Stimulated activated naive CD8-positive, alpha-beta T cell treated with anti-CD3 and anti-CD28 coated beads, Interleukin-15, amount 100 ng/mL, for 72 hours (primary cell): ENCODE measurements around the gene ZNRD2.
"Not testable (repeated sequence)": the region's sequence is repeated elsewhere in the genome, so short reads cannot be mapped to it uniquely, and the experiment has no call there.

ENCODE experiments used
- ATAC-seq: fragments of 150-1000 bp; cut with Tn5 transposase; 2 replicates; pipeline ENCODE4 v1.10.0; 2021; ENCODE audit warnings: mild to moderate bottlenecking, moderate library complexity
- DNase-seq, 2 donors: peaks; one replicate each; pipeline ENCODE4 v3.0.0; 2021 to 2022
- H3K27ac Mint-ChIP-seq, 2 donors: one replicate each; pipeline ENCODE4 v1.8.0; 2022; ENCODE audit warnings: mild to moderate bottlenecking in 2 of 2, mixed read lengths in 2 of 2, moderate library complexity in 2 of 2
- H3K27me3 Mint-ChIP-seq: one replicate; pipeline ENCODE4 v1.8.0; 2022; ENCODE audit warnings: mixed read lengths
- H3K4me1 Mint-ChIP-seq: one replicate; pipeline ENCODE4 v1.8.0; 2022; ENCODE audit warnings: mild to moderate bottlenecking, mixed read lengths
- H3K4me3 Mint-ChIP-seq, 2 donors: one replicate each; pipeline ENCODE4 v1.8.0; 2022; ENCODE audit warnings: mild to moderate bottlenecking in 2 of 2, mixed read lengths in 2 of 2, moderate library complexity in 1 of 2
- H3K9me3 Mint-ChIP-seq, 2 donors: one replicate each; pipeline ENCODE4 v1.8.0; 2022; ENCODE audit warnings: mixed read lengths in 2 of 2

Gene ZNRD2

DNA sequence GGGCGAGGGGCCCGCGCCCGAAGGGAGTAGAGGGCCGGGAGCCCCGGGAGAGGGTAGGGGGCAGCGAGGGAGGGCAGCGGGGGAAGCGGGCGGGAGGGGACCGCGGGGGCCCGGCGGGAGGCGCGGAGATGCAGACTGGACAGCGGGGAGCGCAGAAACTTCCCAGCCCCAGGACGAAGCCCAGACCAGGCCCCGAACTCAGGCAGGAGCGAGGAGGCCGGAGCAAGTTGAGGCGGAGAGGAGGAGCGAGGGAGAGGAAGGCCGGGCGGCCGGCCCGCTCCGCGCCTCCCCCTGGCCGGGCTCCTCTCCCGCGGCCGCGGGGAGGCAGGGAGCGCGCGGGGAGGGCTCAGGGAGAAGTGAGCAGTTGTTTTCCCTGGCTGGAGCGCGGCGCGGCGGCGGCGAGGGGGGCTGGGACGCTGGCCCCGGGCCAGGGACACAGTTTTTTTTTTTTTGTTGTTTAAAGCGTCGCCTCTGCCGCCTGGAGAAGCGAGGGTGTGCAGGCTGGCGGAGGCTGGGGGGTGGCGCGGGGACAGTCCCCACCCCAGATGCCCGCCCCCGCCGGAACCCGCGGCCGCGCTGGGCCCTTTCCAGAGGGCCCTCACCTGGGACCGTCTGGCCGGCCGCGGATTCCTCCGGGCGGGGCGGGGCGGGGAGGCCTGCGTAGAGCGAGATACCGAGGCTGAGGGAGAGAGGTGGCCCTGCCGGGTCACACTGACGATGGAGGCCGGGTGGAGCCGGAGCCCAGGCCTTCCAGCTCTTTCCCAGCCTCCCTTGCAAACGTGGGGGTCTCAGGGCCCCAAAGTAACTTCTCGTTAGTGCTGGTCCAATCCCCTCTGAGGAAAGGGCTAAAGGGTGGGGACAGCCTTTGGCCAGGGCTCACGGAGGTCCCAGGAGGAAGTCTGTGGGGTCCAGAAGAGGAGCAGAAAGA is 12.0 kb upstream of the ZNRD2 start, which contains the start of gene LTBP3:
Gene LTBP3, minus strand, starts transcription at position 358 of the 928 bp plus-strand sequence. CDS start 400 bp downstream, outside the sequence.
- DNase-seq (peak in 1 of 2 donors; percentile 49), ATAC-seq (peak; percentile 66)
- Mint-ChIP-seq H3K4me3 (peak within 1 kb of the TSS; percentile 90 to 91), H3K4me1 (peaks cover 78% of the 10 kb centered on the region), H3K27me3 (no peaks in the 10 kb centered on the region), H3K9me3 (no peaks in the 10 kb centered on the region), H3K27ac (peak within 1 kb of the TSS; percentile 94 to 96)

DNA sequence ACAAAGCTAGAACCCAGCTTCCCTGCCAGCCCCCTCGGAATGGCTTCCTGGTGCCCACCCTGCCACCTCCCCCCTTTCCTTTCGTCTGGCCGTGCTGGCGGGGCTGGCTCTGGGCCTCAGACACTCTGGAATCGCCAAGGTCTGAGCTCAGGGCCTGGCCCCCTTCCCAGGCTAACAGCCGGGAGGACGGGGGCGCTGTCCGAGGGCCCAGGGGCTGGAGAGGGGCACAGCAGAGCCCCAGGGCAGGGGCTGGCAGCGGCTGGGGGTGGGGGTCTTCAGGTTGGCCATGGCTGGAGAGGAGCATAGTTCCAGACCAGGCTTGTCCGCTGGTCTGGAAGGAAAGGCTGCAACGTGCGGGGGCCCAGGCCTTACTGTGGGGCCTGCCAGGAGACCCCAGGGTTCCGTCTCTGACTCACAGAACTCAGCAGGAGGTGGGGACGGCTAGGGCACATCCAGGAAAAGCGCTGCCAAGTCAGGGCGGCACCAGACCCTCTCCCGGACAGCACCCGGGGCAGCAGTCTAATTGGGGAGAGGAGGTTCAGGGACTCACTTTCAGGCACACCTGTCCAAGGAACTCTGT is 11.3 kb upstream of the ZNRD2 start:
- no peak for ATAC-seq
- peaks cover 74% of the 10 kb centered on the region for H3K4me1 Mint-ChIP-seq
- H3K27me3 Mint-ChIP-seq, result no peaks in the 10 kb centered on the region
- DNase-seq, result no peak
- no peak overlapping the region for H3K27ac Mint-ChIP-seq
- peak overlapping the region; percentile 81 to 90 for H3K4me3 Mint-ChIP-seq
- no peaks in the 10 kb centered on the region for H3K9me3 Mint-ChIP-seq

DNA sequence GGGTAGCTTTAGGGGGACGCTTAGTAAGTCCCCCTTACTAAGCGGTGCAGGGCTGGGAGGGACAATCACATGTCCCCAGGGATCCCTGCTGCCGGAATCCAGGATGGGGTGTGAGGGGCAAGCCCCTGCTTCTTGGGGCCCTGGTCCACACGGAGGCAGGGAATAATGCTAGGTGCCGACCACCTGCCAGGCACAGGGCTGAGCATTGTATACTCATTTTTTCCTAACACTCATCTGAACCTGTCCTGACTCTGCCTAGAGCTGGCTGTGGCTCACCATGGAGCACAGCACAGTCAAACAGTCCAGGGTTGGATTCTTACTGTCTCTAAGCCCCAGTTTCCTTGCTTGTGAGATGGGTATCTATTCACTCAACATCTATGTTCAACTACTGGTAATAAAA is 10.7 kb upstream of the ZNRD2 start:
- no peak for DNase-seq
- H3K4me1 Mint-ChIP-seq, result peaks cover 73% of the 10 kb centered on the region
- H3K27ac Mint-ChIP-seq, result no peak overlapping the region
- peak overlapping the region; percentile 81 to 90 for H3K4me3 Mint-ChIP-seq
- H3K27me3 Mint-ChIP-seq, result no peaks in the 10 kb centered on the region
- ATAC-seq, result peak; percentile 44
- no peaks in the 10 kb centered on the region for H3K9me3 Mint-ChIP-seq

DNA sequence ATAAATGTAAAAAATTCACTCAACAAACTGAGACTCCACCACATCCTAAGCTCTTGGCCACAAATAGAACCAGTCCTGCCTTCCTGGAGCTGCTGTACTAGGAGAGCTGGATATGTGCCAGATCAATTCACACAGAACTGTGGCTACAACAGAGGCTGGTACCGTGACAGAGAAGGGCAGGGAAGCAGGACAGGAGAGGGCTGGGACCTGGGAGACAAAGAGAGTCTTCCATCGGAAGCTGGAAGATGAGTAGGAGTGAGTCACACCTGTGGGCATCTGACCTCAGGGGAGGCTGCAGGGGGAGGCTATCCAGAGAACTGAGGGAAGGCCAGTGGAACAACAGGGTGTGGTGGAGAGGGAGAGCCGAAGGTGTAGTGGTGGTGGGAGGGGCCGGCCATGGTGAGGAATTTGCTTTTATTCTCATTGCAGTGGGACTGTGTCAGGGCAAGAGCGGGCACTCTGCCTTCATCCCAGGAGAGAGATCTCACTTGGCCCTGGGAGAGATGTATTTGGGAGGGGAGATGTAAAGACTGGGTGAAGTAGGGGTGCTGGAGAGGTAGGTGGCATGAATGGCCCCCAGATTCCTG is 10.2 kb upstream of the ZNRD2 start:
- ATAC-seq, result no peak
- no peak for DNase-seq
- no peaks in the 10 kb centered on the region for H3K27me3 Mint-ChIP-seq
- H3K27ac Mint-ChIP-seq, result peak overlapping the region in 1 of 2 donors; percentile 19
- no peak overlapping the region for H3K4me3 Mint-ChIP-seq
- peaks cover 73% of the 10 kb centered on the region for H3K4me1 Mint-ChIP-seq
- no peaks in the 10 kb centered on the region for H3K9me3 Mint-ChIP-seq

DNA sequence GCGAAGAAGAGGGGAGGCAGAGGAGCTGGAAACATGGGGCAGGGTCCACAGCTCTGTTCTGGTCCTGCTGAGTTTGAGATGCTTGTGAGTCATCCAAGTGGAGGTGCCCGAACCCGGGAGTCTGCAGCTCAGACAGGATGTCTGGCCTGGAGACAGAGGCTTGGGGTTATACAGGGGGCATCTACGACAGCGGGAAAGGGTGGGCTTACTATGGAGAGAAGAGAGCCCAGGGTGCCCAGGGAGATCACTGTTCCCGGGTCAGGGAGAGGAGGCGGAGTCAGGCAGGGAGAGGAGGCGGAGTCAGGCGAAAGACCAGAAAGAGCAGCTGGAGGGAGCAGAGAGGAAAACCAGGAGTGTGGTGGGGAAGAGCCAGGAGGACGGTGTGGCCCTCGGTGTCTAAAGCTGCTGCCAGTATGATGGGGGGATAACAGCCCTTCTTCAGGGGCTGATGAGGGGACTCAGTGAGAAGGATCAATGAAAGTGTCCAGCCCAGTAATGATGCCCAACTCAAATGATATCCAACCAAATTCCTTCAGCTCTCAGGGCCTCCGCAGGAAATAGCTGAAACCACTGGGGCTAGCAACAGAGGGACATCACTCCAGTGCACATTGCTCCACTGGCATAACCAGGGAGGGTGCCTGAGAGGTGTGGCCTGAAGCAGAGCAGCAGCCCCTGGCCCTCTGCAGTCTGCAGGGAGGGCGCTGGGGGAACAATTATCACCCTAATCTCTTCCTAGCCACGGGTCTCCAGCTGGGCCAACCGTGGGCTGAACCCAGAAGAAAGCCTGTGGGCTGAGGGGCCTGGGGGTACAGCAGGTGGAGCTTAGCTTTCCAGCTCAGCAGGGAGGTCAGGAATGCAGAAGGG is 9.5 kb upstream of the ZNRD2 start:
- Mint-ChIP-seq H3K4me1 (peaks cover 73% of the 10 kb centered on the region), H3K4me3 (no peak overlapping the region), H3K9me3 (no peaks in the 10 kb centered on the region), H3K27ac (peak overlapping the region in 1 of 2 donors; percentile 20), H3K27me3 (no peaks in the 10 kb centered on the region)
- ATAC-seq (no peak), DNase-seq (no peak)

DNA sequence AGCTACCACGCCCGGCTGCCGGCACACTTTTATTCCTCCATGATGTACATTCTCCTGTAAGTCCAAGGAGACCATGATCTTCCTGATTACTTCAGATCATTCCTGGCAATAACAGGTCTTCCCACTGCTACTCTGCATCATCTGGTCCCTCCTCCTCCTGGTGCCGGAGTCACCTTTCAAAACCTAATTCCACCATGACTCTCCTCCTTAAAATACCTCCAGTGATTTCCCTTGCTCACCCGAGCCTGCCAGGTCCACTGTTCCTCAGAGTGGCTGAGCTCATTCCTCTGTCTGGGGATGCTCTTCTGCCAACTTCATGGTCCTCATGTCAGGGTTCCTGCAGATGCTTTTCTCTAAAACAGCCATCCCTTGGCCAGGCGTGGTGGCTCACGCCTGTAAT is 8.3 kb upstream of the ZNRD2 start:
- ATAC-seq, result no peak
- H3K4me3 Mint-ChIP-seq, result no peak overlapping the region
- H3K27ac Mint-ChIP-seq, result no peak overlapping the region

DNA sequence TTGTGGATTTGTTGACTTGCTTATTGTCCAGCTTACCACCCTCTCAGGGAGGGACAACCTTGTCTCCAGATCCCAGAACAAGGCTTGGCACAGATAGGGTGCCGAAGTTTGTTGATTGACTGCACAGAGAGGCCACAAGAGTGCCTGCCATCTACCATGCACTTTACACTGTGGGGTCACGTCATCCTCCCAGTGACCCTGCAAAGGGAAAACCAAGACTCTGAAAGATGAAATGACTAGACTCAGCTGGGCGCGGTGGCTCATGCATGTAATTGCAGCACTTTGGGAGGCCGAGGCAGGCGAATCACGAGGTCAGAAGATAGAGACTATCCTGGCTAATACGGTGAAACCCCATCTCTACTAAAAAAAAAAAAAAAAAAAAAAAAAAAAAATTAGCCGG is 7.5 kb upstream of the ZNRD2 start:
- Mint-ChIP-seq H3K4me1 (peaks cover 76% of the 10 kb centered on the region), H3K27me3 (no peaks in the 10 kb centered on the region), H3K27ac (no peak overlapping the region), H3K4me3 (no peak overlapping the region), H3K9me3 (no peaks in the 10 kb centered on the region)
- DNase-seq (no peak), ATAC-seq (no peak)

More for the DNA sequence above, 8.3 kb upstream of the ZNRD2 start:
- no peaks in the 10 kb centered on the region for H3K9me3 Mint-ChIP-seq
- DNase-seq, result no peak
- peaks cover 73% of the 10 kb centered on the region for H3K4me1 Mint-ChIP-seq
- H3K27me3 Mint-ChIP-seq, result no peaks in the 10 kb centered on the region

DNA sequence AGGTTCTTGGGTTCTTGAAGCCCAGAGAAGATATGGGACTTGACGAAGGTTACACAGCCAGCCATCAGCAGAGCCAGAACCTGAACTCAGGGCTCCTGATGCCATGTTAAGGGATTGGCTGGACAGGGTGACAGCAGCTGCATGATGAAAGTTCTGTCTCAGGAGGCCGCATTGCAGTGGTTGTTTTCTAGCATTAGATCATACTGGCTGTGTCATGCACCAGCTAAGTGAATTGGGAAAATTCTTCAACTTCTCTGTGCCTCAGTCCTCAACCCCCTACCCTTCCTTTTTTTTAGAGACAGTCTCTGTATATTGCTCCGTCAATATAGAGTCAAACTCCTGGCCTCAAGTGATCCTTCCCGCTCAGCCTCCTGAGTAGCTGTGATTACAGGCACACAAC is 6.7 kb upstream of the ZNRD2 start:
- DNase-seq (no peak), ATAC-seq (no peak)
- no peak overlapping the region for H3K27ac Mint-ChIP-seq
- H3K27me3 Mint-ChIP-seq, result no peaks in the 10 kb centered on the region
- H3K9me3 Mint-ChIP-seq, result no peaks in the 10 kb centered on the region
- H3K4me3 Mint-ChIP-seq, result no peak overlapping the region
- peaks cover 83% of the 10 kb centered on the region for H3K4me1 Mint-ChIP-seq

DNA sequence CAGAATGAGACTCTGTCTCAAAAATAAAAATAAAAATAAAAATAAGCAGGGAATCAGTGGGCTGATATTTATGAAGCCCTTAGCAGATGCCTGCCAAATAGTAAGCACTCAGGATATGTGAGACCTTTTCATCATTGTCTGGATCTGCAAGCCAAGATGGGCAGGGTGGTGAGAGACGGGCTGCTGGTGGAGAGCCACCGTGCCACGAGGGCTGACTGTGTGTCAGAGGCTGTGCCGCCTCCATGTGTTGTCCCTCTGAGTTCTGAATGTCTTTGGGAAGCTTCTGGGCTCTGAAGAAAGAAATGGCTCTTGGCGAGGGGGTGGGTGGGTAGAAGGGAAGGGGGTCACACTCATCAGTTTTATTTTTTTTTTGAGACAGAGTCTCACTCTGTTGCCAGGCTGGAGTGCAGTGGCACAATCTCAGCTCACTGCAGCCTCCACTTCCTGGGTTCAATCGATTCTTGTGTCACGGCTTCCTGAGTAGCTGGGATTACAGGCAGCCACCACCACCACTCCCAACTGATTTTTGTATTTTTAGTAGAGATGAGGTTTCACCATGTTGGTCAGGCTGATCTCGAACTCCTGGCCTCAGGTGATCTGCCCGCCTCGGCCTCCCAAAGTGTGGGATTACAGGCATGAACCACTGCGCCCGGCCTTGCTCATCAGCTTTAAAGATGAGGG is 5.3 kb upstream of the ZNRD2 start:
- peak overlapping the region; percentile 78 to 80 for H3K4me3 Mint-ChIP-seq
- peaks cover 73% of the 10 kb centered on the region for H3K4me1 Mint-ChIP-seq
- H3K27ac Mint-ChIP-seq, result peak overlapping the region; percentile 94 to 97
- not testable (repeated sequence) for H3K9me3 Mint-ChIP-seq, H3K27me3 Mint-ChIP-seq, ATAC-seq, DNase-seq

DNA sequence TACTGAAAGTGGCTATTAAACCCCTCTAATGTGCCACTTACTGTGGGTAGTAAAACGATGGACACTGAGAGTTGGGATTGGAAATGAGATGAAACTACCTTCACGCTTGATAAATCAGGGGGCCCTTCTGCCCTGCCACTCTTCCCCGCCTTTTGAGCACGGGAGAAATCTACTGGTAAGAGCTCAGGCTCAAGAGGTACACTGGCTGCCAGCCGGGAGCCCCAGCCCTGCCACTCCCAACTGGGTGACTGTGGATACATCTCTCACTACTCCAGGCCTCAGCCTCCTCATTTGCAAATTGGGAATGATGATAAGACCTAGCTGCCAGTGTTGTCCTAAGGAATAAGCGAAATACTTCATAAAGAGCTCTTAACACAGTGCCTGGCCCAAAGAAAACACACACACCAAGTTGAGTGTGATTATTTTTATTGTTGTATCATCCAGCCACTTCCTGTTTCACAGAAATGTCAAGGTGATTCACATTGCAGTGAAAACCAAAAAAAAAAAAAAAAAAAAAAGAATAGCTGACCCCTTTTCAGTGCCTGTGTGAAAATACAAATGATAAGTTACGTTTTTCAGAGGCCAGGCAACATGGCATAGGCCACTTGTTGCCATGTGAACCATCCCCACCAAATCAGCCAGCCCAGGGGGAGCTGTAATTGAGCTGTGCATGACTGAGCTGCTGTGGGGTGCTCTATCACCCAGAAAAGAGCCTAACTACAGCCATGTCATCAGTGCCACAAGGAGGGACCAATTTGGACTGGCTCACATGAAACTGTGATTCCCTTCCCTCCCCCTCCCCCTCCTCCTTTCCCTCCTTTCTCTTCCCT is 4.4 kb upstream of the ZNRD2 start:
- Mint-ChIP-seq H3K4me1 (peaks cover 72% of the 10 kb centered on the region), H3K27ac (peak overlapping the region; percentile 94 to 97), H3K9me3 (no peaks in the 10 kb centered on the region), H3K27me3 (no peaks in the 10 kb centered on the region), H3K4me3 (peak overlapping the region; percentile 78 to 80)
- DNase-seq (peak in 1 of 2 donors; percentile 51), ATAC-seq (peak; percentile 2)

DNA sequence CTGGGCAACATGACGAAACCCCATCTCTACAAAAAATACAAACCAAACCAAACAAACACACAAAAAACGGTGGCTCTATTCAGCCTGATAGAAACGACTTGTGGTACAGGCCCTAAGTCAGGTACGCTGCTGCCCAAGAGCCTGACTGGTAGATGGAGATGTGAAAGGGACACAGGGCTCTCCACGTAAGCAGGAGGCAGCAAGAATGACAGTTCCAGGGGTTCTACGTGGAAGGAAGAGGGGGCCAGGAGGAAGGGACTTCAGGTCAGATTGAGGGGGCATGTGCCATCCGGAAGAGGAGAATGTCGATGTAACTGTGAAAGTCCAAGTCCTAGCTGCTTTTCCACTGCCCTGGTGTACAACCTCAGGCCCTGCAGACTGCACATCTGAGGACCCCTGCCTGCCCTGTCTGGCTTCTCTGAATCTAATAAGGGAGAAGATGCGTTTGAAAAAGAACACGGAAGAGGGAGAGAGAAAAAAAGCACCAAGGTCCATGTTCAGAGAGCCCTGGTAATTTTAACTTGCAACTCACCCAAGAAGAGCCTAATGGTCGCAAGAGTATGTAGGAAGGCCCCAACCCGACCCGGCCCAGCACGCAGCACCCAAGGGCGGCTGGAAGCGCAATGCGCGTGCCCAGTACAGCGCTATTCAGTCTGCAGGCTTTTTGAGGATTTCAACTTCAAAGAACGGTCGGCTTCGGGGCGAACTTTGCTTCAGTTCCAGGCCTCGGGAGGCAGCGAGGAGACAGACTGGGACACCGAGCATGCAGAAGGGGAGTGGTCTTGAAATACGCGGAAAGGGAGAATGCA is 909 bp upstream of the ZNRD2 start:
- peak overlapping the region; percentile 95 to 96 for H3K27ac Mint-ChIP-seq

DNA sequence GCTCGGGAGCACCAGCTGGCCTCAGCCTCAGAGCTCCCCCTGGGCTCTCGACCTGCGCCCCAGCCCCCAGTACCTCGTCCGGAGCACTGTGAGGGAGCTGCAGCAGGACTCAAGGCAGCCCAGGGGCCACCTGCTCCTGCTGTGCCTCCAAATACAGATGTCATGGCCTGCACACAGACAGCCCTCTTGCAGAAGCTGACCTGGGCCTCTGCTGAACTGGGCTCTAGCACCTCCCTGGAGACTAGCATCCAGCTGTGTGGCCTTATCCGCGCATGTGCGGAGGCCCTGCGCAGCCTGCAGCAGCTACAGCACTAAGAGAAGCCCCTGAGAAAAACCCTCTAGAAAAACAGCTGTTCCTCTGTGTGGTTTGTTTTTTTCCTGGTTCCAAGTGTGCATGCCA is 1.1 kb downstream of the ZNRD2 start:
- Mint-ChIP-seq H3K9me3 (no peaks in the 10 kb centered on the region), H3K4me1 (peaks cover 77% of the 10 kb centered on the region), H3K4me3 (peak overlapping the region; percentile 91 to 100), H3K27me3 (no peaks in the 10 kb centered on the region), H3K27ac (no peak overlapping the region)
- DNase-seq (no peak), ATAC-seq (no peak)

More for the DNA sequence above, 909 bp upstream of the ZNRD2 start:
- DNase-seq, result no peak
- H3K27me3 Mint-ChIP-seq, result no peaks in the 10 kb centered on the region
- no peaks in the 10 kb centered on the region for H3K9me3 Mint-ChIP-seq
- ATAC-seq, result peak; percentile 46
- H3K4me3 Mint-ChIP-seq, result peak overlapping the region; percentile 91 to 100
- H3K4me1 Mint-ChIP-seq, result peaks cover 84% of the 10 kb centered on the region

DNA sequence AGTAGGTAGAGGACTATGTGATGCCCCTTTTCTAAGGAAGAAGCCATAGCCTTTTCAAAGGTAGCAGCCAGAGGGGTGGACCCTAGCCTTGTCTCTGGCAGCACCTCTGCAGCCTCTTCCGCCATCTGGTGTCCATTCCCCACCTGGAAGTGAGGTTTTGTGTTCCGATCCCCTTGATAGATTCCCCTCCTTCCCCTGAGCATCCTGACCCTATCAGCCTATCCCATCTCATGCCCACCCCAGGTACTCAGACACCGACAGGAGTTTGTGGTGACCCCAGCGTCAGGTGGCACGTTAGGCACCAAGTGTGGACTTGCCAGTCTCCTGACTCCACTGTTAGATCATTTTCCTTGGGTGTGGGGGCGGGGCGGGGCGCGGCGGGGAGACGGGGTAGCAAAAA is 1.7 kb downstream of the ZNRD2 start:
- Mint-ChIP-seq H3K4me3 (peak overlapping the region; percentile 91 to 100), H3K27me3 (no peaks in the 10 kb centered on the region), H3K9me3 (no peaks in the 10 kb centered on the region), H3K27ac (peak overlapping the region; percentile 89 to 93), H3K4me1 (peaks cover 77% of the 10 kb centered on the region)
- ATAC-seq (no peak), DNase-seq (no peak)
